ENCODE measurements around the gene SELENON. TPM values are rescaled to one million over a fixed set of nuclear protein-coding genes. Genes with fewer than 3 reads are reported as not detected.

SELENON gene
- total and polyA plus RNA-seq, 2 of the 13 experiments (the other 11 are each of a cell fraction or from before 2014, with no cell fraction given), result 3.8 to 8.0 TPM

GRCh38 chr1:25858906-25859789 lies 59.2 kb downstream of the SELENON start, which contains the start of gene AUNIP (continued):
- TF ChIP-seq PRDM15 (CRISPR knock-in tag; IDR thresholded peaks at IDR 0.05), result no peak; the same call in 1 of the 2 replicates
- 0 out of 2 replicates have a peak, but pooled peaks have one; percentile 74 for TF ChIP-seq ZSCAN20 (CRISPR knock-in tag; IDR thresholded peaks at IDR 0.05; ENCODE audit: borderline replicate concordance)
- TF ChIP-seq, protein P1, sequence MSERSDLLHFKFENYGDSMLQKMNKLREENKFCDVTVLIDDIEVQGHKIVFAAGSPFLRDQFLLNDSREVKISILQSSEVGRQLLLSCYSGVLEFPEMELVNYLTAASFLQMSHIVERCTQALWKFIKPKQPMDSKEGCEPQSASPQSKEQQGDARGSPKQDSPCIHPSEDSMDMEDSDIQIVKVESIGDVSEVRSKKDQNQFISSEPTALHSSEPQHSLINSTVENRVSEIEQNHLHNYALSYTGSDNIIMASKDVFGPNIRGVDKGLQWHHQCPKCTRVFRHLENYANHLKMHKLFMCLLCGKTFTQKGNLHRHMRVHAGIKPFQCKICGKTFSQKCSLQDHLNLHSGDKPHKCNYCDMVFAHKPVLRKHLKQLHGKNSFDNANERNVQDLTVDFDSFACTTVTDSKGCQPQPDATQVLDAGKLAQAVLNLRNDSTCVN (CRISPR knock-in tag; IDR thresholded peaks at IDR 0.05; ENCODE audit: borderline replicate concordance), result no peak
- no peak for TF ChIP-seq ZNF121 (CRISPR knock-in tag; IDR thresholded peaks at IDR 0.05)
- peak; percentile 60 for TF ChIP-seq HNRNPK (IDR thresholded peaks at IDR 0.05; ENCODE audit: low read depth, low read length, poor library complexity, severe bottlenecking)
- TF ChIP-seq ERF (CRISPR knock-in tag; IDR thresholded peaks at IDR 0.05), result peak; percentile 50; the same call in 1 of the 2 replicates
- peak; percentile 37; the same call in 1 of the 2 replicates for TF ChIP-seq ZNF777 (CRISPR knock-in tag; IDR thresholded peaks at IDR 0.05)
- TF ChIP-seq ZFAT (CRISPR knock-in tag; conservative IDR thresholded peaks at IDR 0.05), result no peak; the same call in 1 of the 2 replicates
- peak; percentile 93 for TF ChIP-seq POLR2G (IDR thresholded peaks at IDR 0.05; ENCODE audit: low read depth, low read length)
- TF ChIP-seq MAFG (CRISPR knock-in tag; IDR thresholded peaks at IDR 0.05), result no peak
- TF ChIP-seq, protein P2, sequence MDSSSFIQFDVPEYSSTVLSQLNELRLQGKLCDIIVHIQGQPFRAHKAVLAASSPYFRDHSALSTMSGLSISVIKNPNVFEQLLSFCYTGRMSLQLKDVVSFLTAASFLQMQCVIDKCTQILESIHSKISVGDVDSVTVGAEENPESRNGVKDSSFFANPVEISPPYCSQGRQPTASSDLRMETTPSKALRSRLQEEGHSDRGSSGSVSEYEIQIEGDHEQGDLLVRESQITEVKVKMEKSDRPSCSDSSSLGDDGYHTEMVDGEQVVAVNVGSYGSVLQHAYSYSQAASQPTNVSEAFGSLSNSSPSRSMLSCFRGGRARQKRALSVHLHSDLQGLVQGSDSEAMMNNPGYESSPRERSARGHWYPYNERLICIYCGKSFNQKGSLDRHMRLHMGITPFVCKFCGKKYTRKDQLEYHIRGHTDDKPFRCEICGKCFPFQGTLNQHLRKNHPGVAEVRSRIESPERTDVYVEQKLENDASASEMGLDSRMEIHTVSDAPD (CRISPR knock-in tag; IDR thresholded peaks at IDR 0.05), result peak; percentile 53; the same call in 1 of the 2 replicates
- TF ChIP-seq LBX2 (CRISPR knock-in tag; IDR thresholded peaks at IDR 0.05; ENCODE audit: borderline replicate concordance), result peak; percentile 55; the same call in 1 of the 2 replicates
- TF ChIP-seq, protein P3, sequence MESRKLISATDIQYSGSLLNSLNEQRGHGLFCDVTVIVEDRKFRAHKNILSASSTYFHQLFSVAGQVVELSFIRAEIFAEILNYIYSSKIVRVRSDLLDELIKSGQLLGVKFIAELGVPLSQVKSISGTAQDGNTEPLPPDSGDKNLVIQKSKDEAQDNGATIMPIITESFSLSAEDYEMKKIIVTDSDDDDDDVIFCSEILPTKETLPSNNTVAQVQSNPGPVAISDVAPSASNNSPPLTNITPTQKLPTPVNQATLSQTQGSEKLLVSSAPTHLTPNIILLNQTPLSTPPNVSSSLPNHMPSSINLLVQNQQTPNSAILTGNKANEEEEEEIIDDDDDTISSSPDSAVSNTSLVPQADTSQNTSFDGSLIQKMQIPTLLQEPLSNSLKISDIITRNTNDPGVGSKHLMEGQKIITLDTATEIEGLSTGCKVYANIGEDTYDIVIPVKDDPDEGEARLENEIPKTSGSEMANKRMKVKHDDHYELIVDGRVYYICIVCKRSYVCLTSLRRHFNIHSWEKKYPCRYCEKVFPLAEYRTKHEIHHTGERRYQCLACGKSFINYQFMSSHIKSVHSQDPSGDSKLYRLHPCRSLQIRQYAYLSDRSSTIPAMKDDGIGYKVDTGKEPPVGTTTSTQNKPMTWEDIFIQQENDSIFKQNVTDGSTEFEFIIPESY (CRISPR knock-in tag; IDR thresholded peaks at IDR 0.05), result 0 out of 2 replicates have a peak, but pooled peaks have one; percentile 42
